Endodermal cell (in vitro differentiated cells): ENCODE measurements around the gene ID2. TPM values are rescaled to one million over a fixed set of nuclear protein-coding genes. Genes with fewer than 3 reads are reported as not detected.

ENCODE experiments used
- DNase-seq: peaks from one replicate; pipeline ENCODE4 v3.0.0-alpha.2; 2017
- H3K27ac ChIP-seq: 2 replicates; pipeline ENCODE4 v1.5.1; 2013; ENCODE audit warnings: mild to moderate bottlenecking, low read depth, low read length, moderate library complexity
- H3K27me3 ChIP-seq: 2 replicates; pipeline ENCODE4 v1.6.1; 2013; ENCODE audit warnings: mild to moderate bottlenecking, low read length, moderate library complexity; ENCODE audit not compliant: insufficient read depth, control insufficient read depth, poor library complexity, severe bottlenecking
- H3K36me3 ChIP-seq: 2 replicates; pipeline ENCODE4 v1.7.0; 2013; ENCODE audit warnings: mild to moderate bottlenecking, low read length, moderate library complexity; ENCODE audit not compliant: control insufficient read depth, insufficient read depth
- H3K4me1 ChIP-seq: one replicate; pipeline ENCODE4 v1.7.0; 2013; ENCODE audit warnings: low read length; ENCODE audit not compliant: control insufficient read depth, insufficient read depth
- H3K4me3 ChIP-seq: 2 replicates; pipeline ENCODE4 v1.5.1; 2013; ENCODE audit warnings: mild to moderate bottlenecking, low read length, moderate library complexity
- H3K9ac ChIP-seq: 2 replicates; pipeline ENCODE4 v1.6.1; 2013; ENCODE audit warnings: mild to moderate bottlenecking, low read length, moderate library complexity; ENCODE audit not compliant: poor library complexity, severe bottlenecking; ENCODE audit errors: extremely low read depth
- H3K9me3 ChIP-seq: 2 replicates; pipeline ENCODE4 v1.6.1; 2013; ENCODE audit warnings: mild to moderate bottlenecking, low read length, moderate library complexity; ENCODE audit not compliant: control insufficient read depth
- H3K27ac Mint-ChIP-seq: 2 replicates; pipeline ENCODE4 v1.8.0; 2020; ENCODE audit warnings: mixed read lengths
- H3K27me3 Mint-ChIP-seq: 2 replicates; pipeline ENCODE4 v1.8.0; 2021; ENCODE audit warnings: mild to moderate bottlenecking, mixed read lengths; ENCODE audit not compliant: insufficient read depth
- H3K36me3 Mint-ChIP-seq: 2 replicates; pipeline ENCODE4 v1.8.0; 2020; ENCODE audit warnings: low read depth, mixed read lengths
- H3K4me1 Mint-ChIP-seq: 2 replicates; pipeline ENCODE4 v1.8.0; 2020; ENCODE audit warnings: mixed read lengths
- H3K4me3 Mint-ChIP-seq: 2 replicates; pipeline ENCODE4 v1.8.0; 2020; ENCODE audit warnings: mild to moderate bottlenecking, moderate library complexity, mixed read lengths
- H3K9me3 Mint-ChIP-seq: 2 replicates; pipeline ENCODE4 v1.8.0; 2020; ENCODE audit warnings: mild to moderate bottlenecking, mixed read lengths
- CTCF ChIP-seq: fragments of 200-600 bp; sonication (generic); conservative IDR thresholded peaks from 2 replicates; pipeline ENCODE4 v1.5.0; 2021; ENCODE audit warnings: antibody characterized with exemption, mild to moderate bottlenecking
- WGBS, 2 experiments: methylation state at CpG; one replicate each; pipeline versions ENCODE4 v1.1.5 to v1.1.7; 2013; ENCODE audit warnings: missing lambda C conversion rate in 2 of 2, mixed read lengths in 1 of 2; ENCODE audit not compliant: insufficient coverage in 1 of 2, insufficient read length in 1 of 2; 5-methylcytosine and 5-hydroxymethylcytosine counted together
- total RNA-seq, 2 donors: library from RNA; stranded (reverse); fragmentation: NEBNext Ultra II Directional in 1 of 2; extraction: Animal tissue kit (Norgen Biotek cat#: 25700) in 1 of 2; gene quantifications; 2 replicates in 1 of 2; 3 replicates in 1 of 2; pipeline ENCODE4 v1.2.1, GENCODE V29; 2021

ID2 gene
- total RNA-seq, 2 donors from 2014 or later, result 83.5 to 91.2 TPM

- no peaks in the 10 kb centered on the region for H3K9me3 ChIP-seq
- 0 to 1% methylated on average over 16 to 50 of the region's 50 CpGs for WGBS, 2 experiments
- no peaks in the 10 kb centered on the region for H3K27me3 Mint-ChIP-seq
- peaks cover 4% of the 10 kb centered on the region for H3K4me1 Mint-ChIP-seq
- peak overlapping the region; percentile 47 for H3K9ac ChIP-seq
- peak overlapping the region; percentile 71 for H3K27ac ChIP-seq
- peak; percentile 100 for TF ChIP-seq CTCF
- H3K4me3 ChIP-seq, result peak overlapping the region; percentile 89
- no peak overlapping the region for H3K27ac Mint-ChIP-seq
- H3K9me3 Mint-ChIP-seq, result no peaks in the 10 kb centered on the region
- peak overlapping the region; percentile 41 for H3K4me3 Mint-ChIP-seq
- DNase-seq, result peak; percentile 93
- no peaks in the 10 kb centered on the region for H3K36me3 ChIP-seq
- H3K27me3 ChIP-seq, result no peaks in the 10 kb centered on the region
- H3K4me1 ChIP-seq, result no peaks in the 10 kb centered on the region
- peaks cover 16% of the 10 kb centered on the region for H3K36me3 Mint-ChIP-seq
These were observed 4.0 kb downstream of the ID2 start for GRCh38 chr2:8685697-8686358.

GRCh38 chr2:8691859-8692437 is 10.1 kb downstream of the ID2 start:
- H3K4me3 Mint-ChIP-seq, result no peak overlapping the region
- H3K27me3 ChIP-seq, result no peaks in the 10 kb centered on the region
- no peak for TF ChIP-seq CTCF
- H3K27ac Mint-ChIP-seq, result no peak overlapping the region
- WGBS, 2 experiments, result 90 to 100% methylated on average over 7 to 9 of the region's 9 CpGs
- no peak for DNase-seq
- H3K27ac ChIP-seq, result no peak overlapping the region
- H3K9me3 Mint-ChIP-seq, result no peaks in the 10 kb centered on the region
- H3K4me1 ChIP-seq, result no peaks in the 10 kb centered on the region
- no peaks in the 10 kb centered on the region for H3K36me3 Mint-ChIP-seq
- no peaks in the 10 kb centered on the region for H3K27me3 Mint-ChIP-seq
- H3K4me3 ChIP-seq, result no peak overlapping the region
- no peak overlapping the region for H3K9ac ChIP-seq
- H3K9me3 ChIP-seq, result no peaks in the 10 kb centered on the region
- no peaks in the 10 kb centered on the region for H3K36me3 ChIP-seq
- no peaks in the 10 kb centered on the region for H3K4me1 Mint-ChIP-seq

GRCh38 chr2:8692783-8693156 is 10.9 kb downstream of the ID2 start:
- Mint-ChIP-seq H3K36me3 (no peaks in the 10 kb centered on the region), H3K27ac (no peak overlapping the region), H3K4me3 (peak overlapping the region; percentile 49), H3K9me3 (peaks cover 3% of the 10 kb centered on the region), H3K27me3 (no peaks in the 10 kb centered on the region), H3K4me1 (no peaks in the 10 kb centered on the region)
- WGBS, 2 experiments, result 79 to 80% methylated on average over 2 to 7 of the region's 7 CpGs
- H3K9me3 ChIP-seq, result no peaks in the 10 kb centered on the region
- TF ChIP-seq CTCF, result no peak
- no peaks in the 10 kb centered on the region for H3K27me3 ChIP-seq
- no peaks in the 10 kb centered on the region for H3K4me1 ChIP-seq
- H3K4me3 ChIP-seq, result no peak overlapping the region
- no peak overlapping the region for H3K27ac ChIP-seq
- DNase-seq, result no peak
- H3K9ac ChIP-seq, result no peak overlapping the region
- no peaks in the 10 kb centered on the region for H3K36me3 ChIP-seq
